HCT116 (cell line): Measurements from ENCODE around the gene PDE4B. TPM values are rescaled to one million over a fixed set of nuclear protein-coding genes. Genes with fewer than 3 reads are reported as not detected.

ENCODE experiments used
- ATAC-seq: fragments of 200-7000 bp; cut with Tn5 transposase; 2 replicates; pipeline ENCODE4 v1.9.1; 2020; ENCODE audit warnings: mild to moderate bottlenecking, moderate library complexity
- BruUV-seq: library from RNA; stranded (reverse); fragments of 400-500 nt; replicated peaks from 2 replicates; lab custom pipeline; 2021; lab: Mats Ljungman, UMichigan
- CTCF ChIA-PET: fragments of 300-600 bp; sonication (Branson Sonifier 250); formaldehyde crosslinking; loops from one replicate; lab custom pipeline; 2021; ENCODE audit warnings: antibody characterized with exemption; lab: Charles Lee
- POLR2A ChIA-PET: fragments of 300-600, 350-600 bp; sonication (Branson Sonifier 250); formaldehyde crosslinking; loops from one replicate; lab custom pipeline; 2021; ENCODE audit warnings: antibody characterized with exemption; lab: Charles Lee
- RAD21 ChIA-PET, 2 experiments: fragments of 300-600 bp; sonication (Branson Sonifier 250); formaldehyde crosslinking; loops; one replicate each; lab custom pipeline; 2023; ENCODE audit warnings: low total read pairs in 2 of 2; ENCODE audit not compliant: uncharacterized antibody in 2 of 2, unreplicated experiment in 2 of 2, low non-redundant PET in 1 of 2; lab: Charles Lee
- DNase-seq: peaks from one replicate; pipeline ENCODE4 v3.0.0-alpha.2; 2010; ENCODE audit warnings: low read depth, low spot score
- H2AFZ ChIP-seq: fragments of 200-600 bp; shearing (Covaris generic), sonication (generic); 2 replicates; pipeline ENCODE4 v1.6.1; 2017; ENCODE audit warnings: low read depth, mixed run types, mixed read lengths, antibody characterized with exemption, low read length; ENCODE audit not compliant: poor library complexity, severe bottlenecking
- H3K27ac ChIP-seq: 2 replicates; pipeline ENCODE4 v1.5.1; 2012; ENCODE audit warnings: low read depth, low read length
- H3K27me3 ChIP-seq: fragments of 200-600 bp; sonication (generic); 2 replicates; pipeline ENCODE4 v1.6.1; 2016; ENCODE audit warnings: mixed run types, low read length, mixed read lengths; ENCODE audit not compliant: insufficient read depth
- H3K36me3 ChIP-seq, 2 experiments: fragments of 200-500 bp in 1 of 2; fragments of 200-600 bp in 1 of 2; sonication (Bioruptor generic) in 1 of 2; sonication (generic) in 1 of 2; 2 replicates each; pipeline versions ENCODE4 v1.5.1 to v1.6.1; 2014 to 2016; ENCODE audit warnings: low read length in 2 of 2, inconsistent platforms in 1 of 2, mixed read lengths in 1 of 2, mixed run types in 1 of 2; ENCODE audit not compliant: insufficient read depth in 2 of 2, control insufficient read depth in 1 of 2
- H3K4me1 ChIP-seq, 2 experiments: fragments of 200-600 bp in 1 of 2; sonication (generic) in 1 of 2; 2 replicates each; pipeline versions ENCODE4 v1.5.1 to v1.6.1; 2012 to 2017; ENCODE audit warnings: low read length in 2 of 2, inconsistent platforms in 1 of 2, mild to moderate bottlenecking in 1 of 2, mixed read lengths in 1 of 2, mixed run types in 1 of 2, moderate library complexity in 1 of 2; ENCODE audit not compliant: insufficient read depth in 2 of 2, control insufficient read depth in 1 of 2
- H3K4me2 ChIP-seq: fragments of 200-600 bp; sonication (generic); 2 replicates; pipeline ENCODE4 v1.6.1; 2017; ENCODE audit warnings: mixed run types, low read length, mixed read lengths
- H3K4me3 ChIP-seq, 2 experiments: fragments of 200-600 bp in 1 of 2; sonication (generic) in 1 of 2; replicated peaks in 1 of 2; 2 replicates each; pipeline ENCODE4 v1.5.1; 2011 to 2016; ENCODE audit warnings: low read length in 2 of 2, control low read depth in 1 of 2, low read depth in 1 of 2, mild to moderate bottlenecking in 1 of 2, mixed read lengths in 1 of 2, mixed run types in 1 of 2
- H3K79me2 ChIP-seq: fragments of 200-600 bp; sonication (generic); 2 replicates; pipeline ENCODE4 v1.6.1; 2017; ENCODE audit warnings: mild to moderate bottlenecking, mixed run types, low read length, moderate library complexity, mixed read lengths; ENCODE audit not compliant: insufficient read depth
- H3K9ac ChIP-seq: fragments of 200-600 bp; sonication (generic); 2 replicates; pipeline ENCODE4 v1.6.1; 2016; ENCODE audit warnings: low read length, mixed read lengths
- H3K9me2 ChIP-seq: fragments of 200-600 bp; sonication (generic), shearing (Covaris generic); 2 replicates; pipeline ENCODE4 v1.6.1; 2017; ENCODE audit warnings: mixed run types, mild to moderate bottlenecking, moderate library complexity; ENCODE audit not compliant: insufficient read depth
- H3K9me3 ChIP-seq, 2 experiments: fragments of 200-500 bp in 1 of 2; fragments of 200-600 bp in 1 of 2; sonication (Bioruptor generic) in 1 of 2; sonication (generic) in 1 of 2; 2 replicates each; pipeline ENCODE4 v1.6.1; 2014 to 2017; ENCODE audit warnings: low read length in 2 of 2, mixed read lengths in 2 of 2, inconsistent platforms in 1 of 2, low read depth in 1 of 2, mild to moderate bottlenecking in 1 of 2, mixed run types in 1 of 2, moderate library complexity in 1 of 2; ENCODE audit not compliant: control insufficient read depth in 1 of 2, insufficient read depth in 1 of 2
- H4K20me1 ChIP-seq: fragments of 200-600 bp; sonication (generic), shearing (Covaris generic); 2 replicates; pipeline ENCODE4 v1.6.1; 2017; ENCODE audit warnings: mixed run types, mild to moderate bottlenecking, moderate library complexity; ENCODE audit not compliant: insufficient read depth
- REST ChIP-seq: IDR thresholded peaks from 2 replicates; pipeline ENCODE4 v1.6.1; 2012; ENCODE audit warnings: low read depth
- SP1 ChIP-seq: IDR thresholded peaks from 2 replicates; pipeline ENCODE4 v1.6.1; 2012; ENCODE audit warnings: low read depth
- ZNF274 ChIP-seq: fragments of 200-500 bp; sonication (Bioruptor generic); IDR thresholded peaks from 2 replicates; pipeline ENCODE4 v1.6.1; 2014; ENCODE audit warnings: mild to moderate bottlenecking, low read depth, low read length, inconsistent platforms
- intact Hi-C: fragments of 100-400 bp; cut with micrococcal nuclease; formaldehyde crosslinking; loops from 2 replicates; pipeline ENCODE4 v1.10.0; 2022
- total RNA-seq: library from RNA; stranded (reverse); gene quantifications from one replicate; pipeline ENCODE4 v1.2.1, GENCODE V29; 2021; ENCODE audit not compliant: unreplicated experiment

The PDE4B gene
- total RNA-seq, 1 experiment from 2014 or later: 76.9 TPM

GRCh38 chr1:65825741-65826140 is 33.0 kb downstream of the PDE4B start:
- Histone ChIP-seq H3K27me3 (no peaks in the 10 kb centered on the region), H3K9me2 (no peaks in the 10 kb centered on the region; the same call in 1 of the 2 replicates), H3K4me3 (no peak overlapping the region), H3K27ac (no peak overlapping the region), H3K4me1 (peaks cover 0 to 6% of the 10 kb centered on the region in 2 experiments; a peak in 1 of 4 replicates), H3K9me3 (no peaks in the 10 kb centered on the region), H3K9ac (no peak overlapping the region), H3K36me3 (no peaks in the 10 kb centered on the region), H3K79me2 (no peaks in the 10 kb centered on the region), H4K20me1 (no peaks in the 10 kb centered on the region), H2AFZ (no peak overlapping the region), H3K4me2 (no peak overlapping the region)
- intact Hi-C loops: no loop called here
- ChIA-PET RAD21 (no interaction called here), CTCF (no interaction called here), POLR2A (no interaction called here)
- ATAC-seq (no peak), DNase-seq (no peak)
- no TSS peak for BruUV-seq
- no peak for TF ChIP-seq SP1
- TF ChIP-seq ZNF274: no peak

- no peaks in the 10 kb centered on the region for H3K79me2 ChIP-seq
- no TSS peak for BruUV-seq
- H3K4me2 ChIP-seq: no peak overlapping the region
- no peak for TF ChIP-seq REST
- no peaks in the 10 kb centered on the region for H4K20me1 ChIP-seq
- no peaks in the 10 kb centered on the region for H3K36me3 ChIP-seq
- no peaks in the 10 kb centered on the region; the same call in 1 of the 2 replicates for H3K9me2 ChIP-seq
- POLR2A ChIA-PET: no interaction called here
- intact Hi-C loops: no loop called here
- no peaks in the 10 kb centered on the region for H3K27me3 ChIP-seq
- DNase-seq: no peak
- no peak overlapping the region for H2AFZ ChIP-seq
- CTCF ChIA-PET: no interaction called here
- ATAC-seq: no peak
- H3K4me3 ChIP-seq: no peak overlapping the region
- RAD21 ChIA-PET: no interaction called here
- H3K9ac ChIP-seq: no peak overlapping the region
- H3K4me1 ChIP-seq: peaks cover 0 to 6% of the 10 kb centered on the region in 2 experiments; a peak in 1 of 4 replicates
- H3K9me3 ChIP-seq: no peaks in the 10 kb centered on the region
- H3K27ac ChIP-seq: no peak overlapping the region
Measured at GRCh38 chr1:65826782-65827181, 34.1 kb downstream of the PDE4B start.
